DMS114 treated with DMSO at 0.1 percent for 48 hours (cell line): ENCODE results near the gene IER3IP1.
"Not testable (repeated sequence)": the region's sequence is repeated elsewhere in the genome, so short reads cannot be mapped to it uniquely, and the experiment has no call there.

Experiments used
- DNase-seq: peaks from one replicate; lab custom pipeline; 2025; ENCODE audit not compliant: unreplicated experiment; lab: John Stamatoyannopoulos, UW

Gene IER3IP1

GRCh38 chr18:47175898-47176575 lies at the start of gene IER3IP1:
Gene IER3IP1 (minus strand): TSS chr18:47176364. CDS start chr18:47176277, 87 bp downstream.
- DNase-seq = peak; percentile 88

- peak; percentile 69 for DNase-seq
Observed at GRCh38 chr18:47215554-47216138, 39.5 kb upstream of the IER3IP1 start.

GRCh38 chr18:47209171-47209570 lies 33.0 kb upstream of the IER3IP1 start:
- no peak for DNase-seq

GRCh38 chr18:47206945-47207637 lies 30.9 kb upstream of the IER3IP1 start:
- DNase-seq = no peak

GRCh38 chr18:47204908-47205522 lies 28.9 kb upstream of the IER3IP1 start:
- peak; percentile 25 for DNase-seq

- DNase-seq = no peak
Observed at GRCh38 chr18:47203626-47204464, 27.7 kb upstream of the IER3IP1 start.

GRCh38 chr18:47195961-47196360 lies 19.8 kb upstream of the IER3IP1 start:
- DNase-seq = not testable (repeated sequence)

GRCh38 chr18:47191961-47192360 lies 15.8 kb upstream of the IER3IP1 start:
- DNase-seq = no peak

GRCh38 chr18:47187721-47188120 lies 11.6 kb upstream of the IER3IP1 start:
- no peak for DNase-seq

GRCh38 chr18:47184419-47185050 lies 8.4 kb upstream of the IER3IP1 start:
- no peak for DNase-seq

- DNase-seq = not testable (repeated sequence)
Observed at GRCh38 chr18:47182156-47182555, 6.0 kb upstream of the IER3IP1 start.

GRCh38 chr18:47180765-47181164 lies 4.6 kb upstream of the IER3IP1 start:
- no peak for DNase-seq

GRCh38 chr18:47179520-47179919 lies 3.4 kb upstream of the IER3IP1 start:
- DNase-seq = no peak

GRCh38 chr18:47175283-47175897 lies 774 bp downstream of the IER3IP1 start:
- no peak for DNase-seq

GRCh38 chr18:47174545-47175116 lies 1.5 kb downstream of the IER3IP1 start:
- no peak for DNase-seq

GRCh38 chr18:47172476-47172875 lies 3.7 kb downstream of the IER3IP1 start:
- no peak for DNase-seq

GRCh38 chr18:47168913-47169312 lies 7.3 kb downstream of the IER3IP1 start:
- DNase-seq = no peak

GRCh38 chr18:47168509-47168908 lies 7.7 kb downstream of the IER3IP1 start:
- DNase-seq = no peak

GRCh38 chr18:47166294-47166693 lies 9.9 kb downstream of the IER3IP1 start:
- DNase-seq = no peak

GRCh38 chr18:47163241-47163640 lies 12.9 kb downstream of the IER3IP1 start:
- no peak for DNase-seq
